ENCODE results near the gene TMPRSS4.
A peak's percentile ranks its signal among the peaks of the same experiment; 100 is the strongest.

The TMPRSS4 gene

DNA sequence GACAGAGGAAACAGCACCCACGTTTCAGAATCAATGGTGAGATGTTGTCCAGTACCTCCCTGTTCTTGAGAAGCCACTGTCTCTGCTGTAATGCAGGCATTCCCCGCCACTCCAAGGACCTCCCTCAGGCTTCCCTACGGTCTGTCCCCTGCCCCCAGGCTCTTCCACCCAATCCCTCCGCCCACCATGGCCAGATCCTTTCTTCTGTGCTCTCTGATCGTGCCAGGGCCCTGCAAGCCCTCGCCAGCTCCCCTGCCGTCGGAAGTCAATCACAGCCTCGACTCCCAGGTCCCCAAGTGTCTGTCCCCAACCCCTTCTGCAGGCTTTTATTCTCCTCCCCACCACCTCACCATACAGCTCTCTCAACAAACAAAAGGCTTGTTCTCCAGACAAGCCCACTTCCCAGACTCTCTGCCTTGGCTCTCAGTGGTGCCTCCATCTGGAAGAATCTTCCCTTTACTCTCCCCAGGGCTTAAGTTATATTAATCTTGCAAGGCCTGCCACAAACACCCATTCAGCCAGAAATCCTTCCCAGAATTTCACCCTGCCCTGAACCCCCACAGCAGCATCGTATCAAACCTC lies 62.1 kb downstream of the TMPRSS4 start:
- DNase-seq: no peak

DNA sequence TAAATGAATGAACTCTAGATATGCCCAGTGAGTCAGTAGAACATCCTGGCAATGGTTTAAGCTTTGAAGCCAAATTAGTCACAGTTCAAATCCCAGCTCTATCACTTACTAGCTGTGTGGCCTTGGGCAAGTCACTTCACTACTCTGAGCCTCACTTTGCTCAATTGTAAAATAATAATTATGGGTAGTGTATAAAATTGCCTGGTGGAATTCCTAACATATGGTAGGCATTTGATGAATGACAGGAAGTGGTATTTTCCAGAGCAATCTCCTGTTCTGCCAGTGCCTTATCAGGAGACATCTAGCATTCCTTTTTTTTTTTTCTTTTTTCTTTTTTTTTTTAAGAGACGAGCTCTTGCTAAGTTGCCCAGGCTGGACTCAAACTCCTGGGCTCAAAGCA lies 62.7 kb downstream of the TMPRSS4 start:
- no peak for DNase-seq

DNA sequence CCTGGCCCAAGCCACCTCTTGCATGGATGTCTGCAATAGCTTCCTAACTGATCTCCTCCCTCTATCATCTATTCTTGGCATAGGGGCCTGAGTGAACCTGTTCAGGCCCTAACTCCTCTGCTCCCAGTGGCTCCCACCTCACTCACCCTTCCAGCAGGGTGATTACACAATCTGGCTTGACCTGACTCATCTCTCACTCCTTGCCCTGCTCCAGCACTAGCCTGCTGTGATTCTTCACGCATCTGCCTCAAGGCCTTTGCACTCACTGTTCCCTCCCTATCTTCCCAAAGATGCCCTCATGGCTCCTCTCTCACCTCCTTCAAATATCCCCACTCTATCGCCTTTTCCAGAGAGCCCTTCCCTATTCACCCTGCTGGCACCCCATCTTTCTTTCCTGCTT lies 65.2 kb downstream of the TMPRSS4 start:
- DNase-seq: no peak

DNA sequence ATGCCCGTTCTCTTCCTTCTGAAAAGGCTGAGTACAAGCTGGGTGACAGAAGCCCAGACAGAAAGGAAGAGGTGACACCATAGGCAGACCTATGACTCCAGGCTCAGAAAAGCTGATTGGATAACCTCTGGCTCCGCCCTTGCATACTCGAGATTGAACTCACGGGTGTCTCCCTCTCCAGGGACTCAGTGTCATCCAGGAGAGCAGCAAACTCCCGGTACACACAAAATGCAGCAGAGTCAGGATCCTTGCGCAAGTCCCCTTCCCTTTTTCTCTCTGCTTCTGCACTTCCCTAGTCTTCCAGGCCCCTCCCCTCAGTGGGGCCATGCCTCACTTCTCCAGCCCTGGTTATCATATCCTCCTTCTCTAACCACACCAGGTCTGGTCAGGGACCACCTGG lies 65.9 kb downstream of the TMPRSS4 start:
- no peak for DNase-seq

DNA sequence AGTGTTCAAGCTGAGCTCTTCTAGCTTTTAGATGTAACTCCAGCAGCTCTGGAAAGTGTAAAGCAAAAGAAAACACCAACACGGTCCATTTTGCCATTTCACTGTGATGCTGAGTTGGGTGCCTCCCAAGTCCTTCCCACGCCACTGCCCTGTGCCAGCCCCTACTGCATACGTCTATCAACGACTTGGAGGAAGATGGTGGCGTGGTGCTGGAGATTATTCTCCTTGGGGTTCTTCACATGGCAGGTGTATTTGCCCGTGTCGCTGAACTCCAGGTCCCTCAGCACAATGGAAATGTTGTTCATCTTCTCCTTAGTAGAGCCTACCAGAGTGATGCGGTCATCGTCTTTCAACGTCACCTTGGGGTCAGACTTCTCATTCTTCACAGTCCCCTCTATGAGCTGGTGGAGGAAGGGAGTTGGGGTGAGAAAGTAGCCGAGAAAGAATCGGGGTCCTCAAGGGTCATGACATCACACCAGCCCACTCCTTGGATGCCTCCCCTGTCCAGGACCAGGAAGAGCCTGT lies 66.8 kb downstream of the TMPRSS4 start:
- DNase-seq: no peak

DNA sequence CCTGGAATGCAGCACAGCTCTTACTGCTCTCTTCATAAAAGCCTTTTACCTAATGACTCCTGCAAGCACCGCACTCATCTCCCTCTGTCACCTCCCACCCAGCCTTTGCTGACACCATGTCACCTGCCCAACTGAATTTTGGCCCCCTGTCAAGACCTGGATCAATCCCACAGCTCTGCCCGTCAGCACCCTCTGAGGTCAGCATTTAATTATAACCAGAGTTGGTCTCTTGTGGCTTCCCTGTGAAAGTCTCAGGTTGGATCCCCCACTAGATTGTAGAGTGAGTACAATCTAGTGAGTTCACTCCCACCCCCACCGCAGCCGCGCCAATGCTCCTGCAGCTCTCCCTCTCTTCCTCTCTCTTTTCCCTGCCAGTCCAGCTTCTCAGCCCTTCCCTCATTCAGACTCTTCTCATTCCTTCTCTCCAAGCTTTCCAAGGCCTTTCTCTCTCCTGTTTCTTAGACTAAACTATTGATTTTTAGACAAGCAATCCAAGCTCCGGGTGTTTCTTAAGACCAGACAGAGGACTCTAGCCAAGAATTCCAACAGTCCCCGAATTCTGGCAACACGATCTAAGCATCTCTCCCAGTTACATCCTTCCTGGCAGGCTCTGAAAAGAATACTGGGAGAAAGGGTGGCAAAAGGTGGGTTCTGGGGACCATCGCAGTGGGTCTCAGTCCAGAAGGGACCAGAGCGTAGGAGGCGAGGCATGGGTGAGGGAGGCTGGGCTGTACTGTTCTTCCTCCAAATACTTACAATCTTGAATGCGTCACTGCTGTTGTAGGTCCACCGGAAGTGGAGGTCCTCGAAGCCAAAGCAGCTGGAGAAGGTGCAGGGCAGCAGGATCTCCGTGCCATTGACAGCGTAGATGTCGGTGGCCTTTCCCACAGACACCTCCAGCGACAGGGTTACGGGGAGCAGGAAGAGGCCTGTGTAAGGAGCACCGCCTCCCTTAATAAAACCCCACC lies 67.7 kb downstream of the TMPRSS4 start:
- no peak for DNase-seq

DNA sequence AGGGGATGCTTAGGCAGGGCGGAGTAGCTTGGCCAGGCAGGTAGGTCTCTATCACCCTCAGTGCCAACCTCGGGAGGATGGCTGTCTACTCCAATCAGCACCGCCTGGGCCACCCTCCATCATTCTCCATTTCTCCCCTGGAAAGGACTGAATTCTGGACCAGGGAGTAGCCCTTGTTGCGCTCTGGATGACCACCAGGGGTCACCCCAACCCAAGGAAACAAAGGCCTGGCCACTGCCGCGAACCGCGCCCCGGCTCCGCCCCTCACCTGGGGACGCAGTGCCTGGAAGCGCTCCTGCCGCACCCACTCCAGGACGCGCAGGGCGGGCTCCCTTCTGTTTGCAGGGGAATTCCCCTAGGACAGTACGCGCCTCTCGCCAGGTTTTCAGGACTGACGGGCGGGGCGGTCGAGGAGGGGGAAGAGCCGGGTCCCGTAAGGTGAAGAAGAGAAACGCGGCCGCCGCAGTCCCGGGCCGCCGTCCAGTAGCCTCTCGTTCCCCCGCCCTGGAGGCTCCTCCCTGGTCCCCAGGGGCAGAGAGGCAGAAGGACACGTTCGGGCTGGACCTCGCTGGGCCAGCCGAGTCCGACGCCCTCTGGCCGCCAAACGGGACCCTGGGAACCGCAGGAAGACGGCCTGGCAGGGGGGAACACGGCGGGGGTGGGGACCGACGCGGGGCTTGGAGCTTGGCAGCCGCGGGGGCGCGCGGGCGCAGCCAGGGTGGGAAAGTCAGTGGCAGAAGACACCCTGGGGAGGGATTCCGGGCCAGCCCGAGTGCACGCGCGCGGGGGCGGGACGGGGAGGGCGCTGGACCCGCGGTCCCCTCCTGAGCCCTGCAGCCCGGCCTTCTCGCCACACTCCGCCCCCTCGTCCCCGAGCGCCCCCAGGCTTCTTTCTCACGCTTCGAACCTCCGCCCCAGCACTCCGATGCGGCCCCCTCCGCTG lies 68.7 kb downstream of the TMPRSS4 start:
- DNase-seq: peak; percentile 90

DNA sequence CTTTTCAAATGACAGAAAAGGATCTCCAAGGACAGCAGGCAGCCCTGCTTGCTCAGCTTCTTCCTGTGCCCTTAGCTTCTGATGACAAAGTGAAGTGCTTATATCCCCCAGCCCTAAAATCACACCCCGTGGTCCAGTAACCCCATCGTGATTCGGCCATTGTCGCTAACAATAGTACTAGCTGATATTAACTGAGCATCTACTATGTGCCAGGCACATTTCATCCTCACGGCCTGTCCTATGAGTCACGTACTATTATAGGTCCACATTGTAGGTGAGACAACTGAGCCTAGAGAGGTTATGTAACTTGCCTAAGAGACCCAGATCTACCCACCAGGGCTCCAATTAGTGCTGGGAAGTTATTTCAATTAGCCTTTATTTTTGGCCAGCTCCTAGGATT lies 69.7 kb downstream of the TMPRSS4 start:
- no peak for DNase-seq

DNA sequence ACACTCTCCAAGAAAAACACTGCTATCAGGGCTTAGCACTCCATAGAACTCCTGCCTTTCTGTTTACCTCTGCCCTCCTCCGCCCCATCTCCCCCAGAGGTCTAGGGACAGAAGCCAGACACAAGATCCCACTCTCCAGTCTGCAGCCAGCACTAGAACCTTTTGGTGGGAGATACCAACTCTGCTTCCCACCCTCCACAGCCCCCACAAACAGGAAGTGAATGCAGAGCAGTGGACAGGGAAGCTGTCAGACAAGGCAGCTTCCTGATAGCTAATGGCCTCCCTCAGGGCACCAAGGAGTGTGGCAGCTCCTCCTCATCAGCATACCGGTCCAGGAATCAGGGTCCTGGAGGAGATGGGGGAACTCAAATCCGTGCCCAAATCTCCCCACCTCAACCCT lies 70.6 kb downstream of the TMPRSS4 start:
- DNase-seq: no peak

DNA sequence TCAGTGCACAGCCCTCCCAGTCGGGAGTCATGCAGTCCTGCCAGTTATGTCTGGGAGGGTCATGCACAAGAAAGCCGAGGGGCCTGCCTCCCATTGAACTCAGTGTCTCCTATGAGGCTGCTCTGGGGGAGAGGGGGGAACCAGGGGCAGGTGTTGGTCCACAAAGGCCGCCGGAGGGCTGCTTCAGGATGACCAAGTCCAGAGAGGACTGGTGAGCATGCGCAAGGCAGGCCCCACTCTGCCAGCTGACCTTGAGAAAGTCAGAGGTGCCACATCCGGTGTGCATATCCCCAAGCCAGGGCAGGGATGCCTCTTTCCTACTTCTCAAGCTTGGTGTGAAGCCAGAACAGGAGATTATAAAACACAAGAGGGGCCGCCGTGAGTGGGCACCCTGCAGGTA lies 71.4 kb downstream of the TMPRSS4 start:
- no peak for DNase-seq

DNA sequence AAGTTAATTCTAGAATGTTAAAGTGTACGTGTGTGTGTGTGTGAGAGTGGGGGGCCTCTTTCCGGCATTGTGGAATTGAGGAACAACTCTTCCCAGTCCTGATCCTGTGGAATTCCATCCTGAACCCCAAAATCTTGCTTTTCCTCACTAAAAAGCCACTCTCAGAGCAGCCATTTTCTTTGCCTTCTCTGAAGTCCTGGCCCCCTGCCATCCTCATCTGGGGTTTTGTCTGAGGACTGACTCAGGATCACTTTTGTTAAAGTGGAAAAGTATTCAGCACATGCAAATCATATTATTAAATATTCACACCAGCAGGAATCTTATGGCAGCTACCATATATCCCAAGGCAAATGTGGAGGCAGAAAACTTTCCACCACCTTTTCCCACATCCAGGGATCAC lies 72.0 kb downstream of the TMPRSS4 start:
- no peak for DNase-seq

DNA sequence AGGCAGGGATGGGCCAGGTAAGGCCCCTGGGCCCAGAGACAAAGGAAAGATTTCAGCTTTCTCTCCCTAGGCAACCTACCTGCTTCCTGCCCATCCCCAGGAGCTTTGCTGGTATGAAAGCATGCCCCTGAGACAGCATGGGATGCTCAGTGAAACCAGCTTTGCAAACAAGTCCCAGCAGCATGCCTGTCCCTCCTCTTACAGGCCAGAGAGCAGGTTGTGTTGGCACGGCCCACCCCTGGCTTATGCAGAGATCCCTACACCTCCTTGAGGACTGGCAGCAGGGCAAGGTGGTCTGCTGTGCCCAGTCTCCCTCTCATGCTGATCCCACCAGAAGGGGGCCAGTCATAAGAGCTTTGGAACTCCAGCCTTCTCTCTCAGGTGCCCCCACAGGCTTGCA lies 72.6 kb downstream of the TMPRSS4 start:
- no peak for DNase-seq

DNA sequence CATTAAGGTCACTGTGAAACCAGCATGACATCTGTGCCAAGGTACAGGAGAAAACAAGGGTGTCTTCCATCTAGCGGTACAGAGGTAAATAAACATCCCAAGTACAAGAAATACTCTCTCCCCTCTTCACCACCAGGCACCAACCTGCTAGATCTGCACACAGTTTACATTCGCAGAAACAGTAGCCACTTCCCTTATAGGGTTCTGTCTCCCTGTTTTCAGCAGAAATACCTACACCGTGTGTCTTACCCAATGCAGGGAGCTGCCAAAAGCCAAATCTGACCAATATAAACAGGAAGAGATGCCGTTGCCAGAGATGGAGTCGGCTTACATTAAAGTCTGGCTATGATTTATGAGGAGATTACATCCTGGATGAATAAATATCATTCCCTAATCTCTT lies 74.6 kb downstream of the TMPRSS4 start:
- no peak for DNase-seq

DNA sequence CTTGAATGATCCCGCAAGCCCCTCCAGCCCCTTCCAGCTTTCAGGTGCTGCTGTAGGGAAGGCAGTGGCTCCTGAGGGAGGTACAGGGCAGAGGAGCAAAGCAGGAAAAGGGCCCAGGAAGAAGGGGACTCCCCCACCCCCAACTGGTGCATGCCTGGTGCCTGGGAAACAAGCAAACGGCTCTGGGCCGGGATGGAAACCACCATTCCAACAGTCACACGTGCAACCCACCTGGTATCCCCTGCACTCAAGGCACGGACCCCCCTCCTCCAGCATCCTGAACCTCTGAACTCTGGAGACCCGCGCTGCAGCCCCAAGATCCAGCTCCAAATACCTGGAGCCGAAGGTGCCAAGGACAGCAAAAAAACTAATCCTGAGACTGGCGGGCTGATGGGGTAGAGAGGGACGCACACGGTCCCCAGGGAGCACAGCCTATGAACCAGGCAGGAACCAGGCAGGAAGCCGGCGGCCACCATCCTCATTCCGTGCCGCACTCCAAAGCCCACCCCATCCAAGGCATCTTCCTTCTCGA lies 75.2 kb downstream of the TMPRSS4 start:
- no peak for DNase-seq

DNA sequence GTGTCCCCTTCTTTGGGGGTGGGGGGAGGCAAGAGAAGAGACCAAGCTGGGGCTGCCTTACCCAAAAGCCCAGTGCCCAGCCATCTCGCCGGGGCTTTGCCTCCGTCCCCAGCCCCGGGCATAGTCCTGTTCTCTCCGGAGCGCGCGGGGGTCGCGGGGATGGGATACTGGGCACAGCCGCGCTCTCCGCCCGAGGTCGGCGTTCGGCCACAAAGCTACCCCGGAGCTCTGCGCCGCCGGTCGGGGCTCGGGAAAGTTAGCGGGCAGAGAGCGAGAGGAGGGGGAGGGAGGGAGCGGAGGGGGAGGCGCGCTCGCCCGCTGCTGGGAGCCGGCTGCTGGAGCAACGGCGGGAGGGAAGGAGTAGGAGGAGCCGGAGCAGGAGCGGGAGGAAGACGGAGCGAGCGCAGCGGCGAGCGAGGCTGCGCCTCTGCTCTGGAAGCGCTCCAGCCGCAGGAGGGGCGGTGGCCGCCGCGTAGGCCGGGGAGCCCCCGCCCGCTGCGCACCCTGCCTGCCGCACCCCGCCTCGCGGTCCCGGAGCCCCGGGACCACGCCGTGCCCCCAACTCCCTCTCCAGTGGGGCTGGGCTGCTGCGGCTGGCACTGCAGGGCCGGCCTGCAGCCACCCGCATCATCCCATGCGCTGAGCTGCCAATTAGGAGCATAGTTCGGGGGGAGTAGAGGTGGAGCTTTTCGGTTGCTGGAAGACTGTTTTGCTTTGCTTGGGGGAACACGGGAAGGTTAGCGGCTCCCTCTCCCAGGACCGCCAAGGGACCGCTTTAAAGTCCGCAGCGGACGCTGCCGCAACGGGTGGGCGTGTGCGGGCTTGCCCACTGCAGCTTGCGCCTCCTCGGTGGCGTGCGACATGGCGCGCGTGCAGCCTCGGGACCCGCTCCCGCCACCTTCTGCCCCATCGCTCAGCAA lies 75.9 kb downstream of the TMPRSS4 start, which contains the start of gene SCN4B:
TSS of gene SCN4B (minus strand) at position 272 of the 920 bp plus-strand sequence. CDS start at position 122, 150 bp downstream.
- DNase-seq: no peak

DNA sequence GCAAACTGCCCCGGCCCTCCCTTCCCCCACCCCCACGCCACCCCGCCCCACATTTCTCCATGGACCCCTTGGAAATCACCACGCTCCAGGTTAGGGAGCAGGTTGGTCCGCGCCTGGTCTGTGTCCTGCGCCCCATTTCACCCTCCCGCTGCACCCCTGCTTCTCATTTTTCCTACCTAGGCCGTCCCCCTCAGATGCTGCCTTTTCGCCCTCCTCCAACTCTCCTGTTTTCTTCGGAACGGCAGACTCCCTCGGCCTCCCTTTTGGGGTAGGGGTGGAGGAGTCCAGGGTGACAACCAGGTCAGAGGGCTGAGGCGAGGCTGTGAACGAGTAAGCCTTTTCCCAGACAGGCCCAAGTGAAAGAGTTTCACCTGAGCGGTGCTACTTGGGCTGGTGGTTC lies 76.6 kb downstream of the TMPRSS4 start:
- no peak for DNase-seq

DNA sequence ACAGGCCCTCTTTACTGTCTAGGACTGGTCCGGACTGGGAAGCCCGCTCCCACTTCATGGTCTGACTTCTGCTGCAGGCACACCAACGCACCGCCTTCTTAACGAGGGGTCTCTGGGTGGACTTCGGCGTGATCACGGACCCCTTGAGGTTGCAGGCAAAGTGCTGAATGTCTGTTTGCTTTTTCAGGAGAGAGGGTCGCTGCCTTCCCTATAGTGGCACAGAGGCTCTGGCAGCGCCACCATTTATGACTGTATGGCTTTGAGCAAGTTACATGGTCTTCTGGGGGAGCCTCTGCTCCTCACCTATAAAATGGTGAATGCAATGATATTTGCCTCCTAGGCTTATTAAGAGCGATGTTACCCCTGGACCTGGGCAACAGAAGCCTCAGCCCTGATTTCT lies 77.1 kb downstream of the TMPRSS4 start:
- DNase-seq: no peak

DNA sequence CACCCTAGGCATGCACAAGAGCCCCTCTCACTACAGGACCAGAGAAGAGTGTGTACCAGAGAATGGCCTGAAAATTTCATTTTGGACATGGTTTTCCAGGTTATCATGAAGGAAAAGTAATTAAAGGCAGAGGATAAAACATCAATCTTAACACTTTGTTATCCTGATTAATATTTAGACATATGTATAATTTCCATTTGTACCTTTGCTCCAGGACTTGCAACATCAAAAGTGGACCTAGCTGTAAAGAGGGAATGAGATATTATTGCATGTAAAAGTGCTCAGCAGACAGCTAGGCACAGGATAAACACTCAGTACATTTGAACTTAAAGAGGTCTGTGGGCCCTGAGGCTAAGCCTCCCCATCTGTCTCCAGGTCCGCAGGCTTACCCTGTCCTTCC lies 77.8 kb downstream of the TMPRSS4 start:
- no peak for DNase-seq

DNA sequence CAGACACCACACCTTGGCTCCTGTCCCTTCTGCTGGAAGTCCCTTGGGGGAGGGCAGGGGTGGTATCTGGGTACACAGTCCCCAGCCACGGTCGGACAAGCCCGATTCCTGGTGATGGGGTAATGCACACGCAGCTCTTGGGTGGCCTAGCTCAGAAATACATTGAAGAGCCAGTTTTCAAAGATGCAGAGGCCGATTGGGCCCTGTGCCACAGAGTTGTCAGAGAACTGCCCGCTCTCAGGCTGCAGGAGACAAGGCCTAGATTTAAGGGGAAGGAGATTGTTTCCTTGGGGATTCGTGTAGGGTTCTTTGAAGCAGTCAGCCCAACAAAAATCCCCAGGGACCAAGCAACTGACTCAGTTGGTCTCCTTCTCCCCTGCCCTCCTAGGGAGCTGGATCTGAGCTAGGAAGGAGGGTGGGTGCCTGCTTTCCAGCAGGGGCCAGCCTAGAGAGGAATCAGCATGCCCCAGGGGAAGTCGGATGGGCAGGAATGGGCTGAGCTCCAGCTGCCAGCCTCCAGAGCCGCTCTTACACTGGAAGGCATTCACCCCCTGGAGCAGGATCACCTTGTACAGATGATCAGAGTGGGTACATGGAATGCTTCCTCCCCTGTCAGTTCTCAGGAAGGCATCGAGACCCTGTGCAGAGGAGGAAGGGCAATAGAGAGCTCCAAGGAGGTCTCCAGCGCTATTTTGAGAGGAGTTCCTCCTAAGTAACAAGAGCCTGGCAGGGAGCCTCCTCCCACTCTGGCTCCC lies 79.1 kb downstream of the TMPRSS4 start:
- DNase-seq: no peak

DNA sequence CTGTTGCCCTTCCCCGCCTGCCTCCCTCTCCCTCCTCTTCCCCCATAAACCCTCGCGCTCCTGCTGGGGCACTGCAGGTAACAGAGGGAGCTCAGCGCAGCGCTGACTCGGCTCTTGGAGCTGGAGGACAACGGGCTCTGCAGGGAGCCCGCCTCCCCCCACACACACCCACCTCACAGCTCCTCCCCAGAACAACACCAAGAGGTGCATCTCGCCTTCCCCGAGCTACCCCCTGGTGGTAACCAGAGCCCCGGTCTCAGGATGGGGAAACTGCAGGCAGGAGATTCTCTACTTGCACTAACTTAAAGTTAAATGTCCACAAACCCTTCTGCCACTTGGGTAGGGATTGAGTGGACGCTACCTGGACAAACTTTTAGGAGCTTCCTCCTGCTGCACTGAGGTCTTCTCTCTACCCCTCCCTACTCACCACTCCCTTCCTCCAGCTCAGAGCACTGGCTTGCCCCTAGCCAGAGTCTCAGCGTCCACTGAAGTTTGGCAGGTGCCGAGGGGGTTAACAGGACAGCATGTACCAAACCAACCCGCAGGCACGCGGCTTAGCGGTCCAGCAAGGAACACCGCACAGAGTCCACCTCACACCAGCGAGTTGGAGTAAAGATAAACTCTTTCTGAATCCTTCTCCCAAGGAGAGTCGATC lies 79.8 kb downstream of the TMPRSS4 start:
- DNase-seq: no peak

Measured in activated CD4-positive, CD25-positive, alpha-beta regulatory T cell treated with anti-CD3 and anti-CD28 coated beads, Interleukin-2, amount 50 U/mL, for 72 hours (primary cell).